H1 (cell line): ENCODE measurements around the gene ITGAE.

Source experiments
- CTCF ChIP-seq, 3 experiments: IDR thresholded peaks; 1 replicate in 2 of 3; 2 replicates in 1 of 3; pipeline versions ENCODE4 v1.5.1 to v1.6.1; 2011; ENCODE audit warnings: low read length in 3 of 3, mild to moderate bottlenecking in 3 of 3, inconsistent platforms in 2 of 3, low read depth in 1 of 3, moderate library complexity in 1 of 3; ENCODE audit not compliant: insufficient read depth in 1 of 3; ENCODE audit errors: control extremely low read depth in 1 of 3
- EP300 ChIP-seq, 2 experiments: IDR thresholded peaks; 1 replicate in 1 of 2; 2 replicates in 1 of 2; pipeline ENCODE4 v1.6.1; 2011 to 2012; ENCODE audit warnings: low read depth in 2 of 2, low read length in 2 of 2, mild to moderate bottlenecking in 2 of 2, borderline replicate concordance in 1 of 2, inconsistent platforms in 1 of 2, moderate library complexity in 1 of 2
- EZH2 ChIP-seq: fragments of 200-600 bp; sonication (generic); IDR thresholded peaks from 2 replicates; pipeline ENCODE4 v1.7.1; 2012; ENCODE audit warnings: low read depth, mild to moderate bottlenecking, moderate library complexity, low read length, inconsistent platforms; ENCODE audit not compliant: severe bottlenecking
- POLR2A ChIP-seq, 2 experiments: IDR thresholded peaks; 1 replicate in 1 of 2; 2 replicates in 1 of 2; pipeline ENCODE4 v1.6.1; 2011; ENCODE audit warnings: low read depth in 2 of 2, low read length in 2 of 2, mild to moderate bottlenecking in 2 of 2; ENCODE audit errors: control extremely low read depth in 1 of 2
- USF2 ChIP-seq: IDR thresholded peaks from 2 replicates; pipeline ENCODE4 v1.6.1; 2011; ENCODE audit warnings: low read length, improper control_type of control experiment

DNA sequence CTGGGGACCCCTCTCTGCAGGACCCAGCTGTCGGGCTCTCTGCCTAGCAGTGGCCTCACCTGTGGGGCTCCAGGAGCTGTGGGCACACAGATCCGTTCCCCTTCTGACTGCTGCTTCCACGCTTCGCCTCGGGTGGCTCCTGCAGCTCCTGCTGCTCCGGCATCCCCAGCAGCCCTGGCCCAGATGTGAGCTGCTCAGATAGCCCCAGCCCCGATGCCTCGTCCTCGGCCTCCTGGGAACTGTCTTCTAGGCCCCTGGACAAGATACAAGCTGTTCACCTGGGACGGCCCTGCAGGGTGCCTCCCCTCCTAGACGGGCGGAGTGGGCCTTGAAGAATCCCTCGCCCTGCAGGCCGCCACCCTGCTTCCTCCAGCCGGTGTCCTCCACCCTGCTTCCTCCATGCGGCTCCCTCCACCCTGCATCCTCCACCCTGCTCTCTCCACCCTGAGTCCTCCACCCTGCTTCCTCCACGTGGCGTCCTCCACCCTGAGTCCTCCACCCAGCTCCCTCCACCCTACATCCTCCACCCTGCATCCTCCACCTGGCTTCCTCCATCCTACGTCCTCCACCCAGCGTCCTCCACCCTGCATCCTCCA, 121.4 kb downstream of the ITGAE start:
- TF ChIP-seq CTCF (IDR thresholded peaks at IDR 0.05; ENCODE audit: control extremely low read depth in 1 of 3, insufficient read depth in 1 of 3, low read depth in 1 of 3, low read length in 3 of 3) (no peak), EZH2 (no peak), USF2 (no peak), EP300 (IDR thresholded peaks at IDR 0.05; ENCODE audit: borderline replicate concordance in 1 of 2, low read depth in 2 of 2, low read length in 2 of 2) (no peak), POLR2A (IDR thresholded peaks at IDR 0.05; ENCODE audit: control extremely low read depth in 1 of 2, low read depth in 2 of 2, low read length in 2 of 2) (no peak)
